Limb (tissue), 2 donors: ENCODE data around the gene LILRB3.
"Not testable (repeated sequence)": the region's sequence is repeated elsewhere in the genome, so short reads cannot be mapped to it uniquely, and the experiment has no call there.

Experiments used
- DNase-seq, 2 donors: peaks; one replicate each; pipeline ENCODE4 v3.0.0-alpha.2; 2016; ENCODE audit errors: extremely low spot score in 2 of 2

Gene LILRB3

DNA sequence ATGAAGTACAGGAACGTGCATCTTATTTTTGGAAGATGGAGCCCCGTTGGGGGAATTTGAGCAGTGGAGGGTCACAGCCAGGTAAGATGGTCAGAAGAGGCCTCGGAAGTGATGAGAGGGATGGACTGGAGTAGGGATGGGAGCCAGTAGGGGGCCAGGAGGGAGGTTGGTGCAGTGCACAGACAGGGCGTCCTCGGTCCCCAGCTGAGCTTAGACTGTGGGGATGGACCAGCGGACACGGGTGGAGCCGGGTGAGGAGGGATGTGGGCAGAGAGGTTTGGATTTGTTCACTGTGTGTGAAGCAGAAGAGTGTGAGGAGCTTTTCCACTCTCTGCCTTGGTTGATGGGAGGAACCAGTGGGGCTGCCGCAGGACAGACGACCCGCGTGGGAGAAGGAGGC lies 11.6 kb downstream of the LILRB3 start:
- DNase-seq: no peak

DNA sequence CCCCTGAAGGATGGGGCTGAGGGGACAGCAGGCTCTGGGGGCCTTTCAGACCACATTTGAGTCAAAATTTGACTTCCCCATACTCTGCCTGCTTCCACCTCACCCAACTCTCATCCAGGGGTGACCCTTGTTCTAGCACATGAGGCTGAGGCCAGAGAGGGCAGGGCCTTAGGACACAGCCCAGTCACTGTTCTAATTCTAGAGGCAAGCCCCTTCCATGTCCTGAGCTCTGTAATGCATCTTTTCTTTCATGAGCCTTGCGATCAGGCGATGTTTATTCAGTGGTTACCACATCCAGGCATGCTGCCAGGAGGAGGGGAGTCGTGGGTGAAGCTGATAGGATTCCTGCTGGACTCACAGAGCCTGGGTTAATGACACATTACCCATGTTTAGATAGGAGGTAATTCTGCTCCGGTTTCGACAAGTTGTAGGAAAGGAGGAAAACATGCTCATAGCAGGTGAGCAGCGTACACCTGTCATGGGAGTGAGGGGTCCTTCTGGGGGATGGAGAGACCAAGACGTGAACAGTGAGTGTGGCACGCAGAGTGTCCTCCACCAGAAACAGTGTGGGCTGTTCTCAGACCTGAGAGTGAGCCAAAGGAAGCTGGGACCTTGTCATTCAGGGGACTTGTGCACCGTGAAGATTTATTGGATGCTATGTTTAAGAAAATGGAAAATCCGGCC lies 12.9 kb downstream of the LILRB3 start:
- DNase-seq: peak; percentile 34 to 77

GRCh38 chr19:54209058-54209810 lies 13.6 kb downstream of the LILRB3 start:
- DNase-seq: no peak

DNA sequence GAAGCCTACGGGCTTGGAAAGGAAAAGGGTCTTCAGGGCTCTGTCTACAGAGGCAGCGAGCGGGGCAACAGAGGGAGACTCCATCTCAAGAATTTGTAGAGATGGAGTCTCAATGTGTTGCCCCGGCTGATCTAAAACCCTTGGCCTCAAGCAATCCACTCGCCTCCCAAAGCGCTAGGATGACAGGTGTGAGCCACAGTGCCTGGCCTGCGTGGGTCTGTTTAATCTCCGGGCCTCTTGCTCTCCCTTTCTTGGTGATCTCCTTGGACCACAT lies 14.1 kb downstream of the LILRB3 start:
- DNase-seq: no peak

- peak in 1 of 2 donors; percentile 22 for DNase-seq
Observed at GRCh38 chr19:54207983-54208783, 14.6 kb downstream of the LILRB3 start.

DNA sequence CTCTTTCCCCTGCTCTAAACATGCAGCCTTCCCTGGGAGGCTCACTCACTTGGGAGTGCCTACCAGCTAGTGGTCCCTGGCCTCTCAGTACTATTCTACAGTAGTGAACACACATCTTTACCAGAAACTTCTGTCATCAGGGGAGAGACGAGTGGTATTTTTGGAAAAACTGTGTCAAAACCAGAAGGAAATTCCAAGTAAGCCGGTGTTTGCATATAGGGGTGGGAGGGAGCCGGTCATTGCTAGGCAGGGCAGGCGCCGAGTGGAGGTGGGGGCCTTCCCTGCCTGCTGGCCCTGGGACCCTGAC lies 15.2 kb downstream of the LILRB3 start:
- DNase-seq: no peak

- DNase-seq: not testable (repeated sequence)
Observed at GRCh38 chr19:54207193-54207592, 15.6 kb downstream of the LILRB3 start.

GRCh38 chr19:54206831-54207177 lies 16.0 kb downstream of the LILRB3 start:
- DNase-seq: no peak

DNA sequence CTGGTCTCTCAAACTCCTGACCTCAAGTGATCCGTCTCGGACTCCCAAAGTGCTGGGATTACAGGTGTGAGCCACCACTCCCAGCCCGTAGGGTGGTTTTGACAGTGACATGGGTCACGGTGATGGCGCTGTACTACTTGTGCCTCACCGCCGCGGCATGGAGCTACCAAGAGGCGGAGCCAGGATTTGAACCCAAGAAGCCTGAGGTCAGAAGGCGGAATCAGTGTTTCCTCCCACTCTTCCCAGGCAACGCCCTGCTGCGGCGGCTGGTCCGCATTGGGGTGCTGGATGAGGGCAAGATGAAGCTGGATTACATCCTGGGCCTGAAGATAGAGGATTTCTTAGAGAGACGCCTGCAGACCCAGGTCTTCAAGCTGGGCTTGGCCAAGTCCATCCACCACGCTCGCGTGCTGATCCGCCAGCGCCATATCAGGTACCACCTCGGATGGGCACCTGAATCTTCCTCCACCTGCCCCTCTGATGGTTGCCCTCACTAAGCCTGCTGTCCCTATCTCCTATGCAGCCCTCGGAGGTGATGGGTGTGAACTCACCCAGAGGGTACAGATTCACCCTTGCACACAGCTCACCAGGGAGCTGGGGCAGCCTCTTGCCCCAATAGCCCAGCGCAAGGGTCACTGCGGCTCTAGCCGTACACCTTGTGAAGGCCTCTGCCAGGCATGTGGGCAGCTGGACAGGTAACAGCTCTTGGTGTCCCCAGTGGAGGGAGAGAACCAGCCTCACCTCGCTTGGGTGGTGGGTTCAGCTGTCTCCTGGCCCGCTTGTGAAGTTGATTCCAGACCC lies 16.6 kb downstream of the LILRB3 start:
- DNase-seq: no peak

GRCh38 chr19:54204767-54205468 lies 17.9 kb downstream of the LILRB3 start:
- no peak for DNase-seq

GRCh38 chr19:54203151-54203611 lies 19.6 kb downstream of the LILRB3 start:
- no peak for DNase-seq

GRCh38 chr19:54201980-54202379 lies 20.8 kb downstream of the LILRB3 start:
- no peak for DNase-seq

DNA sequence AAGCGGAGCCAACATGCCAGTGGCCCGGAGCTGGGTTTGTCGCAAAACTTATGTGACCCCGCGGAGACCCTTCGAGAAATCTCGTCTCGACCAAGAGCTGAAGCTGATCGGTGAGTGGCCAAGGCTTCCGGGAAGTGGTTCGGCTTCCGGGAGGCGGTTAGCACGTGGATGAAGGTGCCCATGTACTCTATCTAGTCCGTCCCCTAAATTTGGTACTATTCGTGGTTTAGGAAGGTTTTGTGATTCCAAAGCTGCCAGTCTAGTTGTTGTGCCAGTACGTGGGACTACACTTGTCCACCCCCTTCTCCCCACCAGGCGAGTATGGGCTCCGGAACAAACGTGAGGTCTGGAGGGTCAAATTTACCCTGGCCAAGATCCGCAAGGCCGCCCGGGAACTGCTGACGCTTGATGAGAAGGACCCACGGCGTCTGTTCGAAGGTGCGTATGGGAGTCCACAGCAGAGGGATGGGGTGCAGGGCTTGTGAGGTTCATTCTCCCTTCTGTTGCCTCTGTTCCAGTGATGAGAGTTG lies 21.6 kb downstream of the LILRB3 start:
- no peak for DNase-seq

- no peak for DNase-seq
Observed at GRCh38 chr19:54199401-54199800, 23.4 kb downstream of the LILRB3 start.

DNA sequence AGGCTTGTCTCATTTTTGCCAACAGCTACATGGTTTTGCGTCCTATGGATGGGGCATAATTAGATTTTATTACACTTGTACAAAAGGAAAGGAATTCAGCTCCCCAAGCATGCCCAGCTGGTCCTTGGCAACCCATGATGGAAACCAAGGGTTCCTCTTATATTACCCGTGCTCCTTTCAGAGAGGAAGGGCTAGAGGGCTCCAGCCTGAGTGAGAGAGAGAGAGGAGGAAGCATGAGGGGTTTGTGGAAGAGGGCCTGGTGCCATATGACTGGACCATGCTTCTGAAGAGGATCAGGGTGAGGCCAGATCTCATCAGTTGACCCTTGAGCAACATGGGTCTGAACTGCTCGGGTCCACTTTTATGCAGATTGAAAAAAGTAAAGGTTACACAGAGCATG lies 25.7 kb downstream of the LILRB3 start:
- no peak for DNase-seq

GRCh38 chr19:54196536-54196935 lies 26.3 kb downstream of the LILRB3 start:
- DNase-seq: no peak

DNA sequence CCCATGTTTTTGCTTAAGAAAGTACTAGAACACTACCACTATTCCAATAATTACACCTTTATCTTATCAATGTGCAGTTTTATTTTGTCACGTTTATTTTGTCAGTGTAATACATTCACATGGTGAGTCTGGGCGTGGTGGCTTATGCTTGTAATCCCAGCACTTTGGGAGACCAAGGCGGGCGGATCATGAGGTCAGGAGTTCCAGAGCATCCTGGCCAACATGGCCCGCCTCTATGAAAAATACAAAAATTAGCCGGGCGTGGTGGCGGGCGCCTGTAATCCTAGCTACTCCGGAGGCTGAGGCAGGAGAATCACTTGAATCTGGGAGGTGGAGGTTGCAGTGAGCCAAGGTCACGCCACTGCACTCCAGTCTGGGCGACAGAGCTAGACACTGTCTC lies 28.3 kb downstream of the LILRB3 start:
- DNase-seq: not testable (repeated sequence)

DNA sequence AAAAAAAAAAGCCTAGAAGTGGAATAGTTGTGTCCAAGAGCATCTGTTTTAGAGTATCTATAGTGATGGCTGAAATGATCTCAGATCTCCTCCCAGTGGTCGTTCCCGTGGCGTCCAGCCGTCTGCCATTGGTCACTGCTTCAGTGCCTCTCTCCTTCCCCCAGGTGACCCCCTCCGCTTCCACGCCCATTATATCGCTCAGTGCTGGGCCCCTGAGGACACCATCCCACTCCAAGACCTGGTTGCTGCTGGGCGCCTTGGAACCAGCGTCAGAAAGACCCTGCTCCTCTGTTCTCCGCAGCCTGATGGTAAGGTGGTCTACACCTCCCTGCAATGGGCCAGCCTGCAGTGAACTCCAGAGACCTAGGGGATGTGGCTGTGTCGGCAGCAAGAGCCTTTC lies 29.8 kb downstream of the LILRB3 start:
- no peak for DNase-seq

- DNase-seq: peak in 1 of 2 donors; percentile 38
Observed at GRCh38 chr19:54191811-54192453, 30.9 kb downstream of the LILRB3 start.

- DNase-seq: peak; percentile 18 to 95
Observed at GRCh38 chr19:54191011-54191810, 31.6 kb downstream of the LILRB3 start, which contains the start of gene TSEN34. Gene TSEN34, plus strand, starts transcription at chr19:54191308. Its CDS starts 57 bp downstream, at chr19:54191365.
